Right ventricle myocardium inferior (tissue), 1 donor: ENCODE data around the gene THUMPD2. TPM values are rescaled to one million over a fixed set of nuclear protein-coding genes. Genes with fewer than 3 reads are reported as not detected.

Experiments used
- ATAC-seq: fragments of 200-7000 bp; cut with Tn5 transposase; one replicate; pipeline ENCODE4 v1.9.1; 2020; ENCODE audit warnings: mild to moderate bottlenecking, moderate library complexity
- DNase-seq: peaks from one replicate; pipeline ENCODE4 v3.0.0; 2021; ENCODE audit errors: missing footprints
- intact Hi-C: fragments of 100-400 bp; cut with DNase I; formaldehyde crosslinking; loops from one replicate; pipeline ENCODE4 v1.11.0; 2022
- total RNA-seq: library from RNA; stranded (reverse); fragmentation: NEBNext Ultra II Directional; extraction: Animal tissue kit (Norgen Biotek cat#: 25700); gene quantifications from one replicate; pipeline ENCODE4 v1.2.1, GENCODE V29; 2021
- donor health status: DM: no; HTN: yes; CAD: no; lungs with severe emphysema.

The THUMPD2 gene
- total RNA-seq, 1 donor from 2014 or later = 6.0 TPM

- ATAC-seq (peak; percentile 37), DNase-seq (no peak)
- intact Hi-C loops = loop anchor here (1.0 to 5.0 kb wide), 4 partner anchors 101 to 317 kb away; partner anchors contain the start of gene MAP4K3
Observed at GRCh38 chr2:39696101-39696553, 82.9 kb downstream of the THUMPD2 start.

DNA sequence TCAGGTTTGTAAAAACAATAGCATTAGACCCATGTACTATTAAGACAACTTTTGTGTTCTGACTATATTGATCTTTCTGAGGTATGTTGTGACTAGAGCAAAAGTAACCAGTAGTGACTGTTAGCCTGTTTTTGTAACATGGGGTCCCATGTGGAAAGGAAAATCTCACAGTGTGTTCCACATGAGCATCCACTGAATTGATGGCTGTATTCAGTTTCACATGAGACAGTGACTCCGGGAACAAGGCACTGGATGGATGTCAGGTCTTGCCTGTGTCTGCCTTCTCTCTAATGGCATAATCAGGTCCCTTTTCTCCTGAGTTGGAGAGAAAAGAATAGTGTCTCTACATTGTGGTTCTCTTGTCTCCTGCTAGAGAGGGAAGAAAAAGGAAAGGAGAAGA, 85.8 kb downstream of the THUMPD2 start:
- no peak for ATAC-seq
- intact Hi-C loops = no loop called here

GRCh38 chr2:39689876-39690275, 89.2 kb downstream of the THUMPD2 start:
- intact Hi-C loops = no loop called here
- ATAC-seq (no peak), DNase-seq (no peak)

More for the DNA sequence above, 85.8 kb downstream of the THUMPD2 start:
- DNase-seq = no peak

GRCh38 chr2:39689272-39689841, 89.7 kb downstream of the THUMPD2 start:
- DNase-seq = no peak
- no peak for ATAC-seq
- intact Hi-C loops = no loop called here

DNA sequence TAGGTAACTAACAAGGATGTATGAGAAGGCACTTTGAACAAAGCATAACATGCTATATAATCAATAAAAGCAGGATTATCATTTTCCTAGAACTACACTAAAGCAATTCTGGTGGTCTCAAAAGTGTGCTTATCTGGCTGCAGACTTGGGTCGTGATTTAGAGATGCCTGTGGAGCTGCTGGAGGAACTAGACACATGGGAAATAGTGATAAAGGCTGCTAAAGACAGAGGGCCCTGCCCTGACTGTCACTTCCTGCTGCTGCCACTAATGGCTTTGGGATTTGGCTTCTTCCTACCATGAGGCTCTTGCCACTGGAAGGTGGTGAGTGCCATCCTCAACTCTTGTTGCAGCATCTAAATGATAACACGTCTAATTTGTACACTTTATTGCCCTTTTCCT, 90.9 kb downstream of the THUMPD2 start:
- ATAC-seq (no peak), DNase-seq (no peak)
- intact Hi-C loops = no loop called here

DNA sequence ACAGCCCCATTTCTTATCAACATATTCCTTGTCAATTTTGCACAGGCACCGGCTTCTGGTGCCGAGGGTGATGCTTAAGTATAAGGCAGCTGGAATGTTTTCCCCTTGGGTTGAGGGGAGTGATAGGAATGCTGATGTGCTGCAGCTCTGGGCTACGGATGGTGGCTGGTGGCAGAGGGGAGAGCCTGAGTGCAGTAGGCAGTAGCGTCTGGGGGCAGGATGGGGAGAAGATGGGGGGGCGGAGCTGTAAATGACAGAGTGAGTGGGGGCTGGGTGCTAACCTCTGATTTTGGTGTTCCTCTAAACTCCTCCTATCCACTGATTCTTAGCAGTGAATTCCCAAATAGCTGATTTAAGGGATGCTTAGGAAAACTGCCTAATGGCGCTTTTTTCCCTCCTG, 92.6 kb downstream of the THUMPD2 start:
- intact Hi-C loops = no loop called here
- DNase-seq = no peak
- ATAC-seq = no peak

Other genes starting within 250 kb of the THUMPD2 start
- 3.0 TPM for gene TMEM178A, start 113.3 kb downstream of the THUMPD2 start, total RNA-seq